Colonic mucosa (tissue), 4 donors: ENCODE data around the gene UBAC2. TPM values are rescaled to one million over a fixed set of nuclear protein-coding genes. Genes with fewer than 3 reads are reported as not detected.

ENCODE experiments used
- DNase-seq: peaks from one replicate; pipeline ENCODE4 v3.0.0-alpha.2; 2020
- H3K27ac ChIP-seq: fragments of 200-600 bp; one replicate; pipeline ENCODE4 v1.8.0; 2021
- H3K27me3 ChIP-seq: fragments of 200-600 bp; one replicate; pipeline ENCODE4 v1.8.0; 2021
- H3K36me3 ChIP-seq: fragments of 200-600 bp; one replicate; pipeline ENCODE4 v1.8.0; 2021
- H3K4me1 ChIP-seq: fragments of 200-600 bp; one replicate; pipeline ENCODE4 v1.8.0; 2021; ENCODE audit warnings: mild to moderate bottlenecking
- H3K4me3 ChIP-seq: fragments of 200-600 bp; one replicate; pipeline ENCODE4 v1.8.0; 2021
- H3K9ac ChIP-seq, 2 donors: one replicate each; pipeline ENCODE4 v1.7.0; 2013; ENCODE audit warnings: control low read depth in 2 of 2, low read depth in 2 of 2, low read length in 2 of 2
- H3K9me3 ChIP-seq: fragments of 200-600 bp; one replicate; pipeline ENCODE4 v1.8.0; 2021
- CTCF ChIP-seq: fragments of 200-600 bp; IDR thresholded peaks from one replicate; pipeline ENCODE4 v1.8.0; 2022; ENCODE audit warnings: antibody characterized with exemption, mild to moderate bottlenecking
- intact Hi-C: fragments of 100-400 bp; cut with DNase I; formaldehyde crosslinking; loops from one replicate; pipeline ENCODE4 v1.14.1; 2022
- total RNA-seq, 2 donors: library from RNA; stranded (reverse); fragmentation: NEBNext Ultra II Directional in 1 of 2; extraction: Animal tissue kit (Norgen Biotek cat#: 25700) in 1 of 2; gene quantifications; one replicate each; pipeline ENCODE4 v1.2.1, GENCODE V29; 2021
- donor health status: healthy.
- donor health status: DM: no; HTN: no; CAD: no.
- donor health status: DM: no; HTN: no; CAD: no.

Gene UBAC2
- total RNA-seq, 2 donors from 2014 or later, result 67.6 to 88.4 TPM

DNA sequence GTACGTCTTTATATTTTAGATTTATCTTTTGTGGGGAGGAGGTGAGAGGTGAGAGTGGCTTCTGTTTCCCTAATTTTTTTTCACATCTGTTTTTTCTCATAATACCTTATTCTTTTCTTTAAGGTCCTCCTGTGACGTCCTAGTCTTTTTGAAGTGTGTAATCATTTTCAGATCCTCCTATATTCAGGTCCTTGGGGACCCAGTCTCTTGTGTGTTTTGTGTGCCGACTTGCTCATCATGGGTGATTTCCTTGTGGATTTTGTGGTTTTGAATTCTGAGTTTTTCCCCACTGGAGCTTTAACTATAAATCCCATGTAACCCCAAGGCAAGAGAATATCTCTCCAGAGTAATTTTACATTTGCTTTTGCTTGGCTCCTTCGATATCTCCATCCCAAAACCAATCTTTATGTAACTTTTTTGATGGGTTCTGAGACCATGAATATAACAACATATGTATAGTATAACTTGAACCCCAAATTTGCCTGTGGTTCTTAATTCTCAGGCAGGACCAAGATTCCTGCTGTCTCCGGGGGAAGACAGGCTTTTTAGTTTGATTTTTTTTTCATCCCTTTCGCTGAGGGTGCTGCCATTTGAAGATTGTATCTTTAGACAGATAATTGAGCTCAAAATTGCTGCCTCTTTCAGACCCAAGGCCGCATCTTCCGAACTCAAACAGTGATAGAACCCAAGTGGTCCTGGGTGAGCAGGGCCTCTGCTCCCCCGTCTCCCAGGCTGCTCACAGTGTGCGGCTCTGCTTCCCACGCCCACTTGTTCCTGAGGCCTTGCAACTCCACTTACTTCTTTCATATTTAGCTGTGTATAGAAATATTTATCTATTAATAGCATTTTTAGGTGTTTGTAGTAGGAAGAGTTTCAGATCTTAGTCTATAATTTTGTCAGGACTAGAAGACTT, 165.7 kb downstream of the UBAC2 start:
- no peak overlapping the region for H3K4me3 ChIP-seq
- TF ChIP-seq CTCF, result no peak
- H3K36me3 ChIP-seq, result no peaks in the 10 kb centered on the region
- no peaks in the 10 kb centered on the region for H3K27me3 ChIP-seq
- no peak overlapping the region for H3K27ac ChIP-seq
- no peak overlapping the region for H3K9ac ChIP-seq
- intact Hi-C loops, result no loop called here
- no peak for DNase-seq
- no peaks in the 10 kb centered on the region for H3K4me1 ChIP-seq
- no peaks in the 10 kb centered on the region for H3K9me3 ChIP-seq

- no peak overlapping the region for H3K9ac ChIP-seq
- no peak overlapping the region for H3K27ac ChIP-seq
- no peak for DNase-seq
- H3K9me3 ChIP-seq, result no peaks in the 10 kb centered on the region
- intact Hi-C loops, result no loop called here
- no peaks in the 10 kb centered on the region for H3K4me1 ChIP-seq
- H3K4me3 ChIP-seq, result no peak overlapping the region
- no peaks in the 10 kb centered on the region for H3K27me3 ChIP-seq
- TF ChIP-seq CTCF, result no peak
- H3K36me3 ChIP-seq, result no peaks in the 10 kb centered on the region
These were observed 166.5 kb downstream of the UBAC2 start for GRCh38 chr13:99367106-99367616.

DNA sequence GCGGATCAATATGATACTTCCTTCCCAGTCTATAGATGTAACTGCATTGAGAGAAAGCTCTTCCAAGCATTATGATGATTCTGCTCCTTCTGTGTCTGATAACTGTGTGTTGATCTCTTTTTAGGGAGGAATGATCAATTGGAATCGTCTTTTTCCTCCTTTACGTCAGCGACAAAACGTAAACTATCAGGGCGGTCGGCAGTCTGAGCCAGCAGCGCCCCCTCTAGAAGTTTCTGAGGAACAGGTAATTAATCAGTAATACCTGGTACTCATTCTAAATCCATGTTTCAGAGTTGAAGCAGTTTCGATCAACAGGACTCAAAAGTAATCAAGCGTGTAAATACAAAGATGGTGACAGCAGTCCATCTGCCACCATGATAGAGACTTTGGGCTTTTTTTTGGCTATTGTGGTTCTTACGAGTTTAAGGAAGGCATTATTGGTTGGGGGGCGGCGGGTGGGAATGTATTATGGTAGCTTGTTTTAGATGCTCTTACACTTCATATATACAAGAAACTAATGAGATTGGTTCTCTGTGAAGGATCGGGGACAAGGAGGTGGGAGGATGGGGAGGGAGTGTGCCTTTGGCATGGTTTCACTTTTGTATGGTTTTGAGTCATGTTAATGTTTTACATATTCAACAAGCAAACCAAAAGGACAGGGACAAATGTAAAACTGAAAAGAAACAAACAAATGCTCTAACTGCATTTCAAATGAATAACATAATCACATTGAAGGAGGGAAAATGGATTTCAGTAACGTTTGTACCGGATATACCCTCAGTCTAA, 167.2 kb downstream of the UBAC2 start:
- Histone ChIP-seq H3K27me3 (no peaks in the 10 kb centered on the region), H3K9ac (no peak overlapping the region), H3K9me3 (no peaks in the 10 kb centered on the region), H3K36me3 (no peaks in the 10 kb centered on the region), H3K27ac (no peak overlapping the region), H3K4me1 (no peaks in the 10 kb centered on the region), H3K4me3 (no peak overlapping the region)
- TF ChIP-seq CTCF, result no peak
- DNase-seq, result no peak
- intact Hi-C loops, result no loop called here

DNA sequence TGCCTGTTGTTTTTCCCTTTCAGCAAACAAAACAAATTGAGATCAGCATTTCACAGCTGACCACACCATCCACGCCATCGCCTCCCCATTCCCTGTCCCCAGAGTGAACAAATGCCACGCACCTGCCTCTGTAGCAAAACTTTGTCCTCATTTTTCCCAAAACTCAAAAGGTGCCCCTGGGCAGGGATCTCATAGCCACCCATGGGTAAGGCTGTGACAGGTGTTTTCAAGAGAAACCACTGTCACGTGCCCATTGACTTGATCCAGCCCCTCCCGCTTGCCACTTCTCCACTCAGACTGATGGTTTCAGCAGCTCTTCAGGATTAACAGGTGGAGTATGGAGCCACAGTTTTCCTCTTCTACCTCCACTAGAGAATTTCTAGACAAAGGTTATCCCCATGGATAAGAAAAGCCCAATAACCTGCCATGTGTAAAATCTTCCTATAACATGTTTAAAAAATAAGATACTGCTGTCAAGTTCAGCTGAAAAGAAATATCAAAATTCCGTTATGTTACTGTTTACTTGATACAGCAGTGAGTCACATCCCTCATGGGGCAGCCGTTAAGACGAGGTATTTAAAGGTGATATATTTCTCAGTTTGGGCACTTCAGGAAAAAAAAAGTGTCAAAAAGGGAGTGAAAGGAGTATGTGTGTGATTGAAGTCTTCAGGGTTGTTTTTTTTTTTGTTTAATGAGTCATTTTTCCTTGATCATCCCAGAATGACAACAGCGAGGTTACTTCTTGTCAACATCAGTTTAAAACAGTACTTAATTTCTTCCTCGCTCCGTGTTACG, 170.0 kb downstream of the UBAC2 start:
- DNase-seq, result no peak
- H3K27me3 ChIP-seq, result no peaks in the 10 kb centered on the region
- no peak overlapping the region for H3K9ac ChIP-seq
- TF ChIP-seq CTCF, result no peak
- no peaks in the 10 kb centered on the region for H3K36me3 ChIP-seq
- no peak overlapping the region for H3K4me3 ChIP-seq
- H3K9me3 ChIP-seq, result no peaks in the 10 kb centered on the region
- intact Hi-C loops, result no loop called here
- no peak overlapping the region for H3K27ac ChIP-seq
- no peaks in the 10 kb centered on the region for H3K4me1 ChIP-seq

GRCh38 chr13:99371956-99372355, 171.3 kb downstream of the UBAC2 start:
- Histone ChIP-seq H3K9ac (no peak overlapping the region), H3K4me1 (no peaks in the 10 kb centered on the region), H3K4me3 (no peak overlapping the region), H3K27me3 (no peaks in the 10 kb centered on the region), H3K27ac (no peak overlapping the region), H3K36me3 (no peaks in the 10 kb centered on the region), H3K9me3 (no peaks in the 10 kb centered on the region)
- no peak for TF ChIP-seq CTCF
- DNase-seq, result no peak
- intact Hi-C loops, result no loop called here
